IMR-90 (cell line): ENCODE data around the gene CTTN.

Source experiments
- CHD1 ChIP-seq: IDR thresholded peaks from 2 replicates; pipeline ENCODE4 v1.6.1; 2012; ENCODE audit warnings: low read depth, low read length, improper control_type of control experiment
- MXI1 ChIP-seq: IDR thresholded peaks from 2 replicates; pipeline ENCODE4 v1.6.1; 2012; ENCODE audit warnings: low read depth, mild to moderate bottlenecking, low read length, moderate library complexity, borderline replicate concordance
- NFE2L2 ChIP-seq: fragments of 150-350 bp; IDR thresholded peaks from 2 replicates; pipeline ENCODE4 v1.6.1; 2016; ENCODE audit warnings: low read depth, mild to moderate bottlenecking, low read length
- POLR2A ChIP-seq: IDR thresholded peaks from 2 replicates; pipeline ENCODE4 v1.6.1; 2012; ENCODE audit warnings: mild to moderate bottlenecking, low read depth, low read length
- TF ChIP-seq, protein P1 (sequence below): conservative IDR thresholded peaks from 2 replicates; pipeline ENCODE4 v1.5.1; 2012; ENCODE audit warnings: mild to moderate bottlenecking, low read depth, low read length, improper control_type of control experiment

GRCh38 chr11:70381872-70382861 is 16.2 kb upstream of the CTTN start:
- TF ChIP-seq, protein P1, sequence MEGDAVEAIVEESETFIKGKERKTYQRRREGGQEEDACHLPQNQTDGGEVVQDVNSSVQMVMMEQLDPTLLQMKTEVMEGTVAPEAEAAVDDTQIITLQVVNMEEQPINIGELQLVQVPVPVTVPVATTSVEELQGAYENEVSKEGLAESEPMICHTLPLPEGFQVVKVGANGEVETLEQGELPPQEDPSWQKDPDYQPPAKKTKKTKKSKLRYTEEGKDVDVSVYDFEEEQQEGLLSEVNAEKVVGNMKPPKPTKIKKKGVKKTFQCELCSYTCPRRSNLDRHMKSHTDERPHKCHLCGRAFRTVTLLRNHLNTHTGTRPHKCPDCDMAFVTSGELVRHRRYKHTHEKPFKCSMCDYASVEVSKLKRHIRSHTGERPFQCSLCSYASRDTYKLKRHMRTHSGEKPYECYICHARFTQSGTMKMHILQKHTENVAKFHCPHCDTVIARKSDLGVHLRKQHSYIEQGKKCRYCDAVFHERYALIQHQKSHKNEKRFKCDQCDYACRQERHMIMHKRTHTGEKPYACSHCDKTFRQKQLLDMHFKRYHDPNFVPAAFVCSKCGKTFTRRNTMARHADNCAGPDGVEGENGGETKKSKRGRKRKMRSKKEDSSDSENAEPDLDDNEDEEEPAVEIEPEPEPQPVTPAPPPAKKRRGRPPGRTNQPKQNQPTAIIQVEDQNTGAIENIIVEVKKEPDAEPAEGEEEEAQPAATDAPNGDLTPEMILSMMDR, result peak; percentile 37; the same call in 1 of the 2 replicates
- TF ChIP-seq NFE2L2 (peak; percentile 97), POLR2A (no peak), MXI1 (peak; percentile 70; the same call in 1 of the 2 replicates), CHD1 (no peak)
